HG03025 (cell line): ENCODE measurements around the gene HOXB7.

Source experiments
- ATAC-seq: cut with Tn5 transposase; IDR thresholded peaks from one replicate; pipeline ENCODE4 v1.9.1; 2021; ENCODE audit warnings: mild to moderate bottlenecking, moderate library complexity; ENCODE audit not compliant: unreplicated experiment, low FRiP score

The HOXB7 gene

DNA sequence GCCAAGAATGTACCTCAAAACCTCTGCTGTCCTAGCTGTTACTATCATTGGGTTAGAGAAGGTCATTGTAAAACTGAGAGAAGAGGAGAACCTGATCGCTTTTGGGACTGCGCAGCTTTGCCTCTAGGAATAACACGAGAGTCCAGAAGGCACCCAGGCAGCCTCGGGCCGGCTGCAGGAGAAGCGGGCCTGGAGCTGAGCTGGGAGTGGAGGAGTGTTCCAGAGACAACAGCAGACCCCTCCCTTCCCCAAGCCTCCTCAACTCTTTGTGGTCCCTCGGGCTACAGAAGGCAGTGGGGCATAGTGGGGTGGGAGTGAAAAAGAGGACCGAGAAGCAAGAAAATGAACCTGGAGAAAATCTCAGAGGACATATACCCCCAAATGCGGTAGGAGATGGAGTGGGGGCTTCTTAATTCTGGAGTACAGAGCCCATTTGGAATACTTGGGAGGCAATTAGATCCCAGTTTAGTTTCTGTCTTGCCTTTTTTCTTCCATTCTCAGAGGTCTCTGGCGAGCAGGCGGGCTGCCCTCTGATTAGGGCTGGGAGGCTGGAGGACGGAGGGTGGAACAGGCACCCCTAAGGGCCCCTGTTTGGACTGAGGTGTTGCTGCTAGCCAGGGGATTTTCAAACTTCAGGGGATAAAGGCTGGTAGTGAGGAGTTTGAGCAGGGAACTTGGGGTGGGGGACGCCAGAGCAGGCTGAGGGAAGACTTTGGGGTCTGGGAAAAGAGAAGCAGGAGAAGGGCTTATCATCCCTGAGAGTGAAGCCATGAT lies 52.6 kb downstream of the HOXB7 start:
- ATAC-seq, result no peak
